ENCODE data around the gene BATF3.

DNA sequence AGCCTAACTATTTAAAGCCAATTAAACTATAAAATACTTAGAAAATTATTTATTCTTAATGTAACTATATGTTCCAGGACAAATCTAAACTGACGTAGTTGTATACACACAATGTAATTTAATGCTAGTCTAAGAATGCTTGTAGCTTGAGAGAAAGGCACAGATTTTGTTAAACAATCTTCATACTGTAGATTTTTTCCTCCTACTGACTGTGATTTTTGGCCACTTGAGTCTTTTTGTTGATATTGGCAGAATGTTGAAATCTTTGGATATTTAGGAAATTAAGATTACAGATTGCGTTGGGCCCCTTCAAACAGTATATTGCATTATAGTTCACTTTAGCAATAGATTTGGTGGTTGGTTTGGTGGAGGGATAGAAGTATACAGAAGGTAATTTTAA, 50.6 kb downstream of the BATF3 start:
- TF ChIP-seq, protein P1, sequence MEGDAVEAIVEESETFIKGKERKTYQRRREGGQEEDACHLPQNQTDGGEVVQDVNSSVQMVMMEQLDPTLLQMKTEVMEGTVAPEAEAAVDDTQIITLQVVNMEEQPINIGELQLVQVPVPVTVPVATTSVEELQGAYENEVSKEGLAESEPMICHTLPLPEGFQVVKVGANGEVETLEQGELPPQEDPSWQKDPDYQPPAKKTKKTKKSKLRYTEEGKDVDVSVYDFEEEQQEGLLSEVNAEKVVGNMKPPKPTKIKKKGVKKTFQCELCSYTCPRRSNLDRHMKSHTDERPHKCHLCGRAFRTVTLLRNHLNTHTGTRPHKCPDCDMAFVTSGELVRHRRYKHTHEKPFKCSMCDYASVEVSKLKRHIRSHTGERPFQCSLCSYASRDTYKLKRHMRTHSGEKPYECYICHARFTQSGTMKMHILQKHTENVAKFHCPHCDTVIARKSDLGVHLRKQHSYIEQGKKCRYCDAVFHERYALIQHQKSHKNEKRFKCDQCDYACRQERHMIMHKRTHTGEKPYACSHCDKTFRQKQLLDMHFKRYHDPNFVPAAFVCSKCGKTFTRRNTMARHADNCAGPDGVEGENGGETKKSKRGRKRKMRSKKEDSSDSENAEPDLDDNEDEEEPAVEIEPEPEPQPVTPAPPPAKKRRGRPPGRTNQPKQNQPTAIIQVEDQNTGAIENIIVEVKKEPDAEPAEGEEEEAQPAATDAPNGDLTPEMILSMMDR (conservative IDR thresholded peaks at IDR 0.05 in 1 of 2, IDR thresholded peaks at IDR 0.05 in 1 of 2; ENCODE audit: extremely low read depth in 1 of 2, insufficient read depth in 1 of 2, low read depth in 1 of 2, low read length in 2 of 2) = no peak
- TF ChIP-seq EZH2 (IDR thresholded peaks at IDR 0.05; ENCODE audit: borderline replicate concordance, low read length) = no peak
